ENCODE measurements around the gene SDS.

DNA sequence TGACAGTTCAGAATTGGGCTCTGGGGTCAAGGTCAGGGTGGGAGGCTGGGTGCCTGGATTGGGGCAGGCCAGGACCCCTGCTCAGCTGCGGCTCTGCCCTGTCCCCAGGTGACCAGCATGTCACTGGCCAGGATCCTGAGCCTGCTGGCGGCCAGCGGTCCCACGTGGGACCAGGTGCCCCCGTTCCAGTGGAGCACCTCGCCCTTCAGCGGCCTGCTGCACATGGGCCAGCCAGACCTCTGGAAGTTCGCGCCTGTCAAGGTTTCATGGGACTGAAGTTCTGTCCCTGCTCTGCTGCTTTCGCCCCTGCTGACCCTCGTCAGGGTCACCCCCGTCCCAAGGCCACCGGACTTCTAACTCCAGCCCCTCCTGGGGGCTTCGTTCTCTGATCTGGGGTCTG lies 15.3 kb downstream of the SDS start:
- TF ChIP-seq EZH2 (IDR thresholded peaks at IDR 0.05) = no peak
- no peak for TF ChIP-seq POLR2AphosphoS5 (IDR thresholded peaks at IDR 0.05; ENCODE audit: borderline replicate concordance, low read depth, low read length)
- TF ChIP-seq FOXP2 (optimal IDR thresholded peaks at IDR 0.05; ENCODE audit: control extremely low read depth, extremely low read length, insufficient read depth) = no peak

All from SK-N-MC (cell line).